HepG2 (cell line): ENCODE results near the gene MLXIPL. TPM values are rescaled to one million over a fixed set of nuclear protein-coding genes. Genes with fewer than 3 reads are reported as not detected.

Source experiments
- ATAC-seq: fragments of 200-7000 bp; cut with Tn5 transposase; 3 replicates; pipeline ENCODE4 v1.9.1; 2020; ENCODE audit warnings: mild to moderate bottlenecking, moderate library complexity
- BruUV-seq: library from RNA; stranded (reverse); fragments of 400-500 nt; replicated peaks from 2 replicates; lab custom pipeline; 2021; lab: Mats Ljungman, UMichigan
- CTCF ChIA-PET: fragments of 300-600 bp; formaldehyde crosslinking; extraction: SDS; loops from one replicate; lab custom pipeline; 2021; ENCODE audit warnings: low total read pairs, inconsistent platforms, low intra/inter-chr PET ratio; lab: Yijun Ruan, JAX
- POLR2A ChIA-PET: fragments of 350-600 bp; sonication (Branson Sonifier 250); formaldehyde crosslinking; loops from one replicate; lab custom pipeline; 2020; ENCODE audit warnings: antibody characterized with exemption, inconsistent platforms; lab: Yijun Ruan, JAX
- DNase-seq: peaks from one replicate; pipeline ENCODE4 v3.0.0-alpha.2; 2015; ENCODE audit warnings: low spot score
- FAIRE-seq: peaks from 3 replicates; lab custom pipeline; 2011; peaks lifted over from hg19 to GRCh38; lab: Jason Lieb, UNC
- H2AFZ ChIP-seq: one replicate; pipeline ENCODE4 v1.6.1; 2011; ENCODE audit warnings: low read length, inconsistent platforms
- H3K27ac ChIP-seq: fragments of 300-600 bp; 3 replicates; pipeline ENCODE4 v1.8.0; 2011; ENCODE audit warnings: mixed run types, mild to moderate bottlenecking, mixed read lengths, low read length, inconsistent platforms; ENCODE audit not compliant: insufficient read depth; ENCODE audit errors: extremely low read length
- H3K27me3 ChIP-seq, 2 experiments: fragments of 200-600 bp in 1 of 2; 2 replicates in 1 of 2; 3 replicates in 1 of 2; pipeline versions ENCODE4 v1.6.0 to v1.8.0; 2011; ENCODE audit warnings: low read length in 2 of 2, mild to moderate bottlenecking in 2 of 2, moderate library complexity in 2 of 2, inconsistent platforms in 1 of 2; ENCODE audit not compliant: insufficient read depth in 2 of 2, control insufficient read depth in 1 of 2
- H3K36me3 ChIP-seq, 2 experiments: fragments of 200-600 bp in 1 of 2; replicated peaks in 1 of 2; 2 replicates in 1 of 2; 3 replicates in 1 of 2; pipeline versions ENCODE4 v1.5.1 to v1.8.0; 2011; ENCODE audit warnings: low read length in 2 of 2, inconsistent platforms in 1 of 2; ENCODE audit not compliant: insufficient read depth in 2 of 2, control insufficient read depth in 1 of 2
- H3K4me1 ChIP-seq: 2 replicates; pipeline ENCODE4 v1.5.1; 2012; ENCODE audit warnings: low read length, inconsistent platforms; ENCODE audit not compliant: insufficient read depth
- H3K4me2 ChIP-seq: 2 replicates; pipeline ENCODE4 v1.6.0; 2011; ENCODE audit warnings: low read depth, low read length, inconsistent platforms
- H3K4me3 ChIP-seq, 3 experiments: fragments of 200-600 bp in 1 of 3; sonication (generic), shearing (Covaris generic) in 1 of 3; replicated peaks in 1 of 3; 2 replicates each; pipeline ENCODE4 v1.5.1; 2011 to 2016; ENCODE audit warnings: low read length in 3 of 3, inconsistent platforms in 2 of 3, low read depth in 2 of 3, mild to moderate bottlenecking in 2 of 3, control low read depth in 1 of 3, mixed read lengths in 1 of 3; ENCODE audit not compliant: insufficient read depth in 1 of 3
- H3K79me2 ChIP-seq: one replicate; pipeline ENCODE4 v1.6.1; 2011; ENCODE audit warnings: low read length, inconsistent platforms; ENCODE audit not compliant: insufficient read depth
- H3K9ac ChIP-seq: 2 replicates; pipeline ENCODE4 v1.6.0; 2011; ENCODE audit warnings: mild to moderate bottlenecking, low read depth, low read length, inconsistent platforms; ENCODE audit not compliant: insufficient read depth
- H3K9me3 ChIP-seq: 2 replicates; pipeline ENCODE4 v1.5.1; 2012; ENCODE audit warnings: mild to moderate bottlenecking, low read length
- H4K20me1 ChIP-seq: 2 replicates; pipeline ENCODE4 v1.6.0; 2011; ENCODE audit warnings: inconsistent platforms, mild to moderate bottlenecking, low read length, moderate library complexity; ENCODE audit not compliant: insufficient read depth
- CHCHD3 ChIP-seq: sonication (generic); formaldehyde crosslinking; IDR thresholded peaks from 2 replicates; pipeline ENCODE4 v1.8.0; 2022; ENCODE audit warnings: mild to moderate bottlenecking, missing genetic modification reagents, moderate library complexity
- FIP1L1 ChIP-seq: fragments of 200-400 bp; formaldehyde crosslinking; IDR thresholded peaks from 2 replicates; pipeline ENCODE4 v1.6.1; 2018; ENCODE audit warnings: low read depth, mild to moderate bottlenecking, low read length, moderate library complexity, borderline replicate concordance; ENCODE audit not compliant: insufficient read depth
- FOXK2 ChIP-seq: fragments of 450-650 bp; IDR thresholded peaks from 2 replicates; pipeline ENCODE4 v1.6.1; 2016
- IRF2 ChIP-seq: IDR thresholded peaks from 2 replicates; pipeline ENCODE4 v1.6.1; 2018; ENCODE audit warnings: missing genetic modification reagents, missing compliant biosample characterization
- KLF13 ChIP-seq: sonication (generic); formaldehyde crosslinking; IDR thresholded peaks from 2 replicates; pipeline ENCODE4 v1.4.0; 2020; ENCODE audit warnings: mild to moderate bottlenecking, missing genetic modification reagents
- MEIS1 ChIP-seq: sonication (generic); formaldehyde crosslinking; IDR thresholded peaks from 2 replicates; pipeline ENCODE4 v1.9.0; 2021; ENCODE audit warnings: mild to moderate bottlenecking, missing genetic modification reagents, moderate library complexity, borderline replicate concordance
- NRL ChIP-seq: sonication (generic); formaldehyde crosslinking; IDR thresholded peaks from 2 replicates; pipeline ENCODE4 v1.5.0; 2020; ENCODE audit warnings: missing genetic modification reagents, mild to moderate bottlenecking, moderate library complexity, borderline replicate concordance
- ZBTB38 ChIP-seq: sonication (generic); formaldehyde crosslinking; IDR thresholded peaks from 2 replicates; pipeline ENCODE4 v1.5.1; 2020; ENCODE audit warnings: mild to moderate bottlenecking, missing genetic modification reagents
- ZBTB7B ChIP-seq: sonication (generic); formaldehyde crosslinking; IDR thresholded peaks from 2 replicates; pipeline ENCODE4 v1.4.0; 2020; ENCODE audit warnings: missing genetic modification reagents
- ZNF224 ChIP-seq: sonication (generic); formaldehyde crosslinking; IDR thresholded peaks from 2 replicates; pipeline ENCODE4 v1.5.0; 2020; ENCODE audit warnings: mild to moderate bottlenecking, missing genetic modification reagents
- WGBS: methylation state at CpG from one replicate; pipeline ENCODE4 v1.1.6; 2017; ENCODE audit warnings: low lambda C conversion rate; 5-methylcytosine and 5-hydroxymethylcytosine counted together
- in situ Hi-C: cut with HindIII; loops from 2 replicates; pipeline ENCODE4 v1.10.0; 2017; ENCODE audit warnings: low pct_unique_long_range_greater_than_20kb; ENCODE audit not compliant: extremely low pct_ligation_motif_present
- intact Hi-C: fragments of 100-400 bp; cut with micrococcal nuclease; formaldehyde crosslinking; loops from one replicate; pipeline ENCODE4 v1.10.0; 2022; ENCODE audit not compliant: unreplicated experiment
- polyA plus RNA-seq, 8 experiments: library from polyadenylated mRNA; depleted of rRNA in 3 of 8; stranded (reverse) in 7 of 8; unstranded in 1 of 8; fragments of >200 nt; fragmentation: Illumina TruSeq in 4 of 8; extraction: Trizol in 4 of 8; gene quantifications; 2 replicates each; pipeline versions ENCODE4 v1.2.1 to v1.2.3, GENCODE V29; 2011 to 2016; ENCODE audit warnings: low read depth in 4 of 8, missing spikeins in 1 of 8, mixed read lengths in 1 of 8; ENCODE audit not compliant: insufficient read depth in 1 of 8
- total RNA-seq, 5 experiments: library from RNA; depleted of rRNA; stranded (reverse); fragments of >200 nt; fragmentation: Illumina TruSeq; extraction: Trizol; gene quantifications; 2 replicates each; pipeline ENCODE4 v1.2.3, GENCODE V29; 2016; ENCODE audit warnings: low read depth in 1 of 5
- TF ChIP-seq, protein P1 (sequence below): sonication (generic); formaldehyde crosslinking; IDR thresholded peaks from 2 replicates; pipeline ENCODE4 v1.8.0; 2022; ENCODE audit warnings: mild to moderate bottlenecking, missing genetic modification reagents, moderate library complexity
- TF ChIP-seq, protein P2 (sequence below): sonication (generic); formaldehyde crosslinking; conservative IDR thresholded peaks from 2 replicates; pipeline ENCODE4 v1.4.0; 2020; ENCODE audit warnings: missing genetic modification reagents
- TF ChIP-seq, protein P3 (sequence below), 2 experiments: sonication (generic) in 1 of 2; formaldehyde crosslinking in 1 of 2; IDR thresholded peaks; 2 replicates each; pipeline versions ENCODE4 v1.4.0 to v1.6.1; 2018 to 2020; ENCODE audit warnings: missing genetic modification reagents in 2 of 2, borderline replicate concordance in 1 of 2, low read depth in 1 of 2, mild to moderate bottlenecking in 1 of 2, missing biosample characterization in 1 of 2
- TF ChIP-seq, protein P4 (sequence below): sonication (generic); formaldehyde crosslinking; conservative IDR thresholded peaks from 2 replicates; pipeline ENCODE4 v1.4.0; 2020; ENCODE audit warnings: mild to moderate bottlenecking, missing genetic modification reagents, moderate library complexity

The MLXIPL gene
- total and polyA plus RNA-seq, 2 of the 13 experiments (the other 11 are each of a cell fraction or from before 2014, with no cell fraction given) = 51.6 to 60.1 TPM

DNA sequence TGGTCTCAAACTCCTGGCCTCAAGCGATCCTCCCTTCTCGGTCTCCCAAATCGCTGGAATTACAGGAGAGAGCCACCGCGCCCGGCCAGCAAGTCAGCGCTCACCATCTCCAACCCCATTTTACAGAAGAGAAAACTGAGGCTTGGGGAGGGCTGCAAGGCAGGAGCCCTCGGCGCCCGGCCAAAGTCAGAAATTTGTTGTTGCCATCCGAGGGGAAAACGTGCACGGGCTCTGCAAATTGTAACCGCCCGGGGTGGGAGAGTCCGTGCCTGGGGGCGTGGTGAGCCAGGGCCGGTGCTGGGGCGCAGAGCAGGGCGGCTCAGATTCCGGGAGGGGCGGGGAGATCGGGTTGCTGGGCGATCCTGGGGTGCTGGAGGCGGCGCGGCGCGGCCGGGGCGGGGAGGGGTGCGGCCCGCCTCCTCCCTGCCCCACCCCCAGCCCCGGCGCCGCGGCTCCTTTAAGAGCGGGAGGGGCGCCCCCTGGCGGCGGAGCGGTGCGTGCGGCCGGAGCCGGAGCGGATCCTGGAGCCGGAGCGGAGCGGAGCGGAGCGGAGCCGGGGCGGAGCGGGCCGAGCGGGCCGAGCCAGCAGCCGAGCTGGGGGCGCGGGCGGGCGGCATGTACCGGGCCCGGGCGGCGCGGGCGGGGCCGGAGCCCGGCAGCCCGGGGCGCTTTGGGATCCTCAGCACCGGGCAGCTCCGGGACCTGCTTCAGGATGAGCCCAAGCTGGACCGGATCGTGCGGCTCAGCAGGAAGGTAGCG is 43.2 kb upstream of the MLXIPL start, which contains the start of gene VPS37D:
Gene VPS37D, plus strand, starts transcription at position 488 of the 759 bp plus-strand sequence. Its CDS starts 128 bp downstream, at position 616.
- in situ Hi-C loops = loop anchor here (5.0 kb wide), 1 partner anchor 55 kb away; no protein-coding TSS in a partner anchor
- no peak for FAIRE-seq
- no peak for TF ChIP-seq FIP1L1
- TF ChIP-seq KLF13 = no peak
- TF ChIP-seq NRL = 0 out of 2 replicates have a peak, but pooled peaks have one; percentile 30
- TF ChIP-seq MEIS1 = no peak
- TF ChIP-seq, protein P1, sequence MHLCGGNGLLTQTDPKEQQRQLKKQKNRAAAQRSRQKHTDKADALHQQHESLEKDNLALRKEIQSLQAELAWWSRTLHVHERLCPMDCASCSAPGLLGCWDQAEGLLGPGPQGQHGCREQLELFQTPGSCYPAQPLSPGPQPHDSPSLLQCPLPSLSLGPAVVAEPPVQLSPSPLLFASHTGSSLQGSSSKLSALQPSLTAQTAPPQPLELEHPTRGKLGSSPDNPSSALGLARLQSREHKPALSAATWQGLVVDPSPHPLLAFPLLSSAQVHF = no peak
- TF ChIP-seq, protein P2, sequence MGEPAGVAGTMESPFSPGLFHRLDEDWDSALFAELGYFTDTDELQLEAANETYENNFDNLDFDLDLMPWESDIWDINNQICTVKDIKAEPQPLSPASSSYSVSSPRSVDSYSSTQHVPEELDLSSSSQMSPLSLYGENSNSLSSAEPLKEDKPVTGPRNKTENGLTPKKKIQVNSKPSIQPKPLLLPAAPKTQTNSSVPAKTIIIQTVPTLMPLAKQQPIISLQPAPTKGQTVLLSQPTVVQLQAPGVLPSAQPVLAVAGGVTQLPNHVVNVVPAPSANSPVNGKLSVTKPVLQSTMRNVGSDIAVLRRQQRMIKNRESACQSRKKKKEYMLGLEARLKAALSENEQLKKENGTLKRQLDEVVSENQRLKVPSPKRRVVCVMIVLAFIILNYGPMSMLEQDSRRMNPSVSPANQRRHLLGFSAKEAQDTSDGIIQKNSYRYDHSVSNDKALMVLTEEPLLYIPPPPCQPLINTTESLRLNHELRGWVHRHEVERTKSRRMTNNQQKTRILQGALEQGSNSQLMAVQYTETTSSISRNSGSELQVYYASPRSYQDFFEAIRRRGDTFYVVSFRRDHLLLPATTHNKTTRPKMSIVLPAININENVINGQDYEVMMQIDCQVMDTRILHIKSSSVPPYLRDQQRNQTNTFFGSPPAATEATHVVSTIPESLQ (CRISPR knock-in tag) = no peak
- TF ChIP-seq IRF2 (CRISPR knock-in tag) = 0 out of 2 replicates have a peak, but pooled peaks have one; percentile 21
- TF ChIP-seq, protein P3, sequence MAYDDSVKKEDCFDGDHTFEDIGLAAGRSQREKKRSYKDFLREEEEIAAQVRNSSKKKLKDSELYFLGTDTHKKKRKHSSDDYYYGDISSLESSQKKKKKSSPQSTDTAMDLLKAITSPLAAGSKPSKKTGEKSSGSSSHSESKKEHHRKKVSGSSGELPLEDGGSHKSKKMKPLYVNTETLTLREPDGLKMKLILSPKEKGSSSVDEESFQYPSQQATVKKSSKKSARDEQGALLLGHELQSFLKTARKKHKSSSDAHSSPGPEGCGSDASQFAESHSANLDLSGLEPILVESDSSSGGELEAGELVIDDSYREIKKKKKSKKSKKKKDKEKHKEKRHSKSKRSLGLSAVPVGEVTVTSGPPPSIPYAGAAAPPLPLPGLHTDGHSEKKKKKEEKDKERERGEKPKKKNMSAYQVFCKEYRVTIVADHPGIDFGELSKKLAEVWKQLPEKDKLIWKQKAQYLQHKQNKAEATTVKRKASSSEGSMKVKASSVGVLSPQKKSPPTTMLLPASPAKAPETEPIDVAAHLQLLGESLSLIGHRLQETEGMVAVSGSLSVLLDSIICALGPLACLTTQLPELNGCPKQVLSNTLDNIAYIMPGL (CRISPR knock-in tag; IDR thresholded peaks at IDR 0.05; ENCODE audit: borderline replicate concordance in 1 of 2, low read depth in 1 of 2) = peak in 1 of 2 experiments; percentile 79; a peak in 3 of 4 replicates
- no peak for TF ChIP-seq ZBTB7B (CRISPR knock-in tag)
- TF ChIP-seq ZBTB38 (CRISPR knock-in tag) = peak; percentile 80
- TF ChIP-seq ZNF224 = no peak
- TF ChIP-seq, protein P4, sequence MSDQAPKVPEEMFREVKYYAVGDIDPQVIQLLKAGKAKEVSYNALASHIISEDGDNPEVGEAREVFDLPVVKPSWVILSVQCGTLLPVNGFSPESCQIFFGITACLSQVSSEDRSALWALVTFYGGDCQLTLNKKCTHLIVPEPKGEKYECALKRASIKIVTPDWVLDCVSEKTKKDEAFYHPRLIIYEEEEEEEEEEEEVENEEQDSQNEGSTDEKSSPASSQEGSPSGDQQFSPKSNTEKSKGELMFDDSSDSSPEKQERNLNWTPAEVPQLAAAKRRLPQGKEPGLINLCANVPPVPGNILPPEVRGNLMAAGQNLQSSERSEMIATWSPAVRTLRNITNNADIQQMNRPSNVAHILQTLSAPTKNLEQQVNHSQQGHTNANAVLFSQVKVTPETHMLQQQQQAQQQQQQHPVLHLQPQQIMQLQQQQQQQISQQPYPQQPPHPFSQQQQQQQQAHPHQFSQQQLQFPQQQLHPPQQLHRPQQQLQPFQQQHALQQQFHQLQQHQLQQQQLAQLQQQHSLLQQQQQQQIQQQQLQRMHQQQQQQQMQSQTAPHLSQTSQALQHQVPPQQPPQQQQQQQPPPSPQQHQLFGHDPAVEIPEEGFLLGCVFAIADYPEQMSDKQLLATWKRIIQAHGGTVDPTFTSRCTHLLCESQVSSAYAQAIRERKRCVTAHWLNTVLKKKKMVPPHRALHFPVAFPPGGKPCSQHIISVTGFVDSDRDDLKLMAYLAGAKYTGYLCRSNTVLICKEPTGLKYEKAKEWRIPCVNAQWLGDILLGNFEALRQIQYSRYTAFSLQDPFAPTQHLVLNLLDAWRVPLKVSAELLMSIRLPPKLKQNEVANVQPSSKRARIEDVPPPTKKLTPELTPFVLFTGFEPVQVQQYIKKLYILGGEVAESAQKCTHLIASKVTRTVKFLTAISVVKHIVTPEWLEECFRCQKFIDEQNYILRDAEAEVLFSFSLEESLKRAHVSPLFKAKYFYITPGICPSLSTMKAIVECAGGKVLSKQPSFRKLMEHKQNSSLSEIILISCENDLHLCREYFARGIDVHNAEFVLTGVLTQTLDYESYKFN (CRISPR knock-in tag) = 0 out of 2 replicates have a peak, but pooled peaks have one; percentile 49
- no peak for TF ChIP-seq CHCHD3
- no peak for TF ChIP-seq FOXK2

More for the DNA sequence above, 43.2 kb upstream of the MLXIPL start, which contains the start of gene VPS37D:
- no TSS peak for BruUV-seq
- WGBS = 50% methylated on average over 11 of the region's 79 CpGs
- DNase-seq = peak; percentile 67
- ChIA-PET CTCF (interaction anchor here (0.7 to 2.0 kb wide), 3 partner anchors 20 to 60 kb away, joined by 3 to 12 read pairs (median 3); no protein-coding TSS in a partner anchor), POLR2A (interaction anchor here (0.8 to 3.4 kb wide), 5 partner anchors 43 to 60 kb away, joined by 3 to 67 read pairs (median 6); partner anchors contain the start of gene MLXIPL)
- intact Hi-C loops = loop anchor here (2.0 to 5.0 kb wide), 2 partner anchors 15 to 50 kb away; partner anchors contain the start of genes BUD23, DNAJC30 and STX1A
- Histone ChIP-seq H3K36me3 (peaks cover 0 to 2% of the 10 kb centered on the region in 2 experiments; a peak in 1 of 5 replicates), H3K9me3 (no peaks in the 10 kb centered on the region), H3K9ac (peak within 1 kb of the TSS; percentile 77), H3K4me1 (peaks cover 48% of the 10 kb centered on the region), H3K27me3 (no peaks in the 10 kb centered on the region; a peak in 1 of 5 replicates), H3K4me3 (peak within 1 kb of the TSS; percentile 68 to 84 (median 77)), H3K27ac (peak within 1 kb of the TSS; percentile 94), H2AFZ (no peak within 1 kb of the TSS), H4K20me1 (no peaks in the 10 kb centered on the region), H3K79me2 (no peaks in the 10 kb centered on the region), H3K4me2 (peak within 1 kb of the TSS; percentile 96)
- ATAC-seq = peak; percentile 71
